GM21381 (cell line): ENCODE data around the gene MROH2A.
"Not testable (repeated sequence)": the region's sequence is repeated elsewhere in the genome, so short reads cannot be mapped to it uniquely, and the experiment has no call there.

ENCODE experiments used
- ATAC-seq: cut with Tn5 transposase; IDR thresholded peaks from one replicate; pipeline ENCODE4 v1.9.1; 2021; ENCODE audit warnings: mild to moderate bottlenecking, moderate library complexity; ENCODE audit not compliant: unreplicated experiment

MROH2A gene

DNA sequence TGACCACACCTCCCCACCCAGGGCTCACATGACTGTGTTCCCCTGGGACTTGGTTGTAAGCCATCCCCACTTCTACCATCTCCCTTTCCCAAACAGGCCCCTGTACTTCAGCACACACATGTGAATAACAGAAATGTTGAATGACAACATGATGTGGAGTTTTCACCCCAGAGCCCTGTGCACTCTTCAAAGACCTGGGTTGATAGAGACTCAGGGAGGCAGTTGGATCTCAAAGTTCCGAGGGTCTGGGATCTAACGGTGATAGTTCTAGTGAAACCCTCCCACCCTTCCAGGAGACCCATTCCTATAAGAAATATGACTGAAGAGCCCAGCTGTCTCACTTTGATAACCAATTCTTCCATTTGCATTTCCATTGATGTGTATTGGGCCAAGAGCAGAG, at the start of gene MROH2A:
TSS of gene MROH2A (plus strand) at position 301 of the 400 bp plus-strand sequence. CDS start 1,029 bp downstream, outside the sequence.
- ATAC-seq = no peak

GRCh38 chr2:233728723-233729301, 49.3 kb upstream of the MROH2A start, which contains the start of gene UGT1A3:
Gene UGT1A3, plus strand, starts transcription at chr2:233729042. Its CDS starts 85 bp downstream, at chr2:233729127.
- no peak for ATAC-seq

GRCh38 chr2:233736868-233737653, 41.1 kb upstream of the MROH2A start:
- ATAC-seq = not testable (repeated sequence)

DNA sequence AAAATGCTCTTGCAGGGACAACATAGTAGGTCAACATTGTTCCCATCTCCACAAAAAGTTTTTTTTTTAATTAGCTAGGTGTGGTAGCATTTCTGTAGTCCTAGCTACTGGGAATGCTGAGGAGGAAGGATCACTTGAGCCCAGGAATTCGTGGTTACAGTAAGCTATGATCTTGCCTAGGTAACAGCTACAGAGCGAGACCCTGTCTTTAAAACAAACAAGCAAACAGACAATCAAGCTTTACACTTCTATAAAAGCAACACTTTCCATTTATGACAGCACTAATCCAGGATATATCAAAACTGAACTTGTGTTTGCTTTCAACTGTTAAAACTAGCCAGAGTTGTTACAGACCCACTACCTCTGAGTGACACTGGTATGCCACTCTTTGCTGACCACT, 37.3 kb upstream of the MROH2A start:
- no peak for ATAC-seq

GRCh38 chr2:233743464-233744259, 34.5 kb upstream of the MROH2A start:
- ATAC-seq = no peak

- ATAC-seq = no peak
Measured at GRCh38 chr2:233745073-233745755, 32.9 kb upstream of the MROH2A start.

DNA sequence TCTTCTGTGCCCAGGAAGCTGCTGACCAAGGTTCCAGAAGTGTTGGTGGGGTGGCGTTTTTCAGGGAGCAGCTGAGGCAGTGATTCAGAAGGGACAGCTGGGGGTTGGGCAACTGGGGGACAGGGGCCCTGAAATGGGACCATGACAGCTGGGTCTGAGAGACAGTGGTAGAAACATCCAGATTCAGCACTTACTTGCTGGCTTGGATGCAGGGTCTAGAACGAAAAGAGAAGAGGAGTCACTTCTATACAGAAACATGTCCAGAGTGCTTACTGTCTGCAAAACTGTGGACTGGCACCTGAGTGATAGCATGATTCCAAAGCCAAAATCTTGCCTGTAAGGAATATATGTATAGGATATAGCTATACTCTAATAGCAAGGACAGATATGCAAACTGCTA, 32.3 kb upstream of the MROH2A start:
- ATAC-seq = not testable (repeated sequence)

DNA sequence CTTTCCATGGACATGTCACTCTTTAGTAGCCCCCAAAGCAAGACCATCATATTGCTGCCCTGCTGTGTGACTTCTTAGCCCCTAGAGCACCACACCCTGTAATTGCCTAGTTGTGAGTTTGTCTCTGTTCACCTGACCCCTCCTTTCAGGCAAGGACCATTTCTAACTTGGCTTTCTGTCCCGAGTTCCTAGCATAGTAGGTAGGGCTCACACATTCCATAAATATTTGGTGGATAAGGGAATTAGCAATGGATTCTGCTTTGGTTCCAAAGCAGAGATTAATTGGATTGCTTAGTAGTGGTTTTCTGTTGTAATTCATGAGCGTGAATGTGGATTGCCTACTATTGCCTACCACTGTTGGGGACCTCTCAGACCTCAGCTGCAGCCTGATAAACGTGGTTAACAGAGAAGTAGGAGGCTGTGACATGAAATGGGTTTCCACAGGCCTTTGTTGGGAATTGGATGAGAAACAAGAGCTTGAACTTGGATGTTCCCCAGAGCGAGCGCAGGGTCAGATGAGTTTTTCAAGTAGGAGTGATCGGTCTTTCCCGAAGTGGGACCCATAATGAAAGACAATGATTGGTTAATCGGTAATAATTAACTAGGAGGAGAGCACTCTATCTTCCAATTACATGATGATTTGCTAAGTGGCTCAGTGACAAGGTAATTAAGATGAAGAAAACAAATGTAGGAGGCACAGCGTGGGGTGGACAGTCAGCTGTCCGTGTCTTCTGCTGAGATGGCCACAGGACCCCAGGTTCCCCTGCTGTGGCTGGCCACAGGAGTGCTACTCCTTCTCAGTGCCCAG, 31.5 kb upstream of the MROH2A start:
- ATAC-seq = no peak

DNA sequence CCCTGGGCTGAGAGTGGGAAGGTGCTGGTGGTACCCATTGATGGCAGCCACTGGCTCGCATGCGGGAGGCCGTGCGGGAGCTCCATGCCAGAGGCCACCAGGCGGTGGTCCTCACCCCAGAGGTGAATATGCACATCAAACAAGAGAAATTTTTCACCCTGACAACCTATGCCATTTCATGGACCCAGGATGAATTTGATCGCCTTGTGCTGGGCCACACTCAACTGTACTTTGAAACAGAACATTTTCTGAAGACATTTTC, 30.9 kb upstream of the MROH2A start:
- ATAC-seq = no peak

DNA sequence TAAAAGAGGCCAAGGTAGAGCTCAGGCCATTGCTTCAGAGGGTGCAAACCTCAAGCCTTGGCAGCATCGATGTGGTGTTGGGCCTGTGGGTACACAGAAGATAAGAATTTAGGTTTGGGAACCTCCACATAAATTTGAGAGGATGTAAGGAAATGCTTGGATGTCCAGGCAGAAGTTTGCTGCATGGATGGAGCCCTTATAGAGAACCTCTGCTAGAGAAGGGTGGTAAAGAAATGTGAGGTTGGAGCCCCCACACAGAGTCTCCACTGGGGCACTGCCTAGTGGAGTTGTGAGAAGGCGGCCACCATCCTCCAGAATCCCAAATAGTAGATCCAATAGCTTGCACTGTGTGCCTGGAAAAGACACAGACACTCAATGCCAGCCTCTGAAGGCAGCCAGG, 27.4 kb upstream of the MROH2A start:
- ATAC-seq = not testable (repeated sequence)

DNA sequence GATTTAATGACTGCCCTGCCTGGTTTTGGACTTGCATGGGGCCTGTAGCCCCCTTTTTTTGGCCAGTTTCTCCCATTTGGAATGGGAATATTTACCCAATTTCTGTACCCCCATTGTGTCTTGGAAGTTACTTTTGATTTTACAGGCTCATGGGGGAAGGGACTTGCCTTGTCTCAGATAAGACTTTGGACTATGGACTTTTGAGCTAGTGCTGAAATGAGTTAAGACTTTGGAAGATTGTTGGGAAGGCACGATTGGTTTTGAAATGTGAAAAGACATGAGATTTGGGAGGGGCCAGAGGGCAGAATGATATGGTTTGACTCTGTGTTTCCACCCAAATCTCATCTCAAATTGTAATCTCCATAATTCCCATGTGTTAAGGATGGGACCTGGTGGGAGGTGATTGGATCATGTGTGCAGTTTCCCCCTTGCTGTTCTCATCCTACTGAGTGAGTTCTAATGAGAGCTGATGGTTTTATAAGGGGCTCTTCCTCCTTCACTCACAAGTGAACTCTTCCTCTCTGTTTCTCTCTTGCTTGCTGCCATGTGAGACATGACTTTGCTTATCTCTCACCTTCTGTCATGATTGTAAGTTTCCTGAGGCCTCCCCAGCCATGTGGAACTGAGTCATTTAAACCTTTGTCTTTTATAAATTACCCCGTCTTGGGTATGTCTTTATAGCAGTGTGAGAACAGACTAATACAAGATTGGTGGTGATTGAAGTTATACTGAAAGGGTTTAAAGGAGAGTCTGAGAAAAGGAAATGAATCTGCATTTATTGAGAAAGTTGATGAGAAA, 26.7 kb upstream of the MROH2A start:
- ATAC-seq = not testable (repeated sequence)

- ATAC-seq = no peak
Measured at GRCh38 chr2:233754872-233755611, 23.1 kb upstream of the MROH2A start.

GRCh38 chr2:233756429-233757081, 21.6 kb upstream of the MROH2A start:
- ATAC-seq = no peak

DNA sequence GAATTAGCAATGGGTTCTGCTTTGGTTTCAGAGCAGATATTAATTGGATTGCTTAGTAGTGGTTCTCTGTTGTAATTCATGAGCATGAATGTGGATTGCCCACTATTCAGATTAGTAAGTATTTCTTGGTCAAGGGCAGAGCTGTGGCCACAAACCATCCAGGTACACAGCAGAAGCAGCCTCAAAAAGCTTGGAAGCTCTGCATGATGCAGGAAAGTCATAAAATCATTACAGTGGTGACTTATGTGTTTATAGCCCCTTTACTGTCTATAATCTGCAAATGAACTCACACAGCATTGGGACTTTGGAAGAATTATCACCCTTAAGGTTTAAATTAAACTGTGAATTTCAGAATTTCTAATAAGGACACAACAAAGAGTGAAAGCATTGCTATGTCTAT, 20.0 kb upstream of the MROH2A start:
- no peak for ATAC-seq

DNA sequence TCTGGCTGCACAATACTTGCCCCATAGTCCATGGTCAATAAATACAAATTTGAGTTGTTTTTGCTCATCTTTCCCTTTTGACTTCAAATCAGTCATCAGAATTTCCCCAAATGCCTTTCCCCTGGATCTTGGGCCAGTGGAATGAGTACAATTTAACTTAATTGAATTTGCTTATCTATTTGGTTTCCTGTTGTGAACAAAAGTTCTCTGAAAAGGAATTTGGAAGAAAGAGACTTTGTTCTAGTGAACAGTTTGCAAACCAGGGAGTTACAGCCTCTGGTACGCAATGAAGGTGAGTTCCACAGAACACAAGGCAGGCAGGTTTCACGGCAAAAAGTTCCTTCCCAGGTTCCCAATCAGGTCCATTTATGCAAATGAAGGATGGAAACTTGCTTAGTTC, 19.3 kb upstream of the MROH2A start:
- ATAC-seq = no peak

DNA sequence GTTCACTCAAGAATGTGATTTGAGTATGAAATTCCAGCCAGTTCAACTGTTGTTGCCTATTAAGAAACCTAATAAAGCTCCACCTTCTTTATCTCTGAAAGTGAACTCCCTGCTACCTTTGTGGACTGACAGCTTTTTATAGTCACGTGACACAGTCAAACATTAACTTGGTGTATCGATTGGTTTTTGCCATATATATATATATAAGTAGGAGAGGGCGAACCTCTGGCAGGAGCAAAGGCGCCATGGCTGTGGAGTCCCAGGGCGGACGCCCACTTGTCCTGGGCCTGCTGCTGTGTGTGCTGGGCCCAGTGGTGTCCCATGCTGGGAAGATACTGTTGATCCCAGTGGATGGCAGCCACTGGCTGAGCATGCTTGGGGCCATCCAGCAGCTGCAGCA, 18.1 kb upstream of the MROH2A start, which contains the start of gene UGT1A1:
TSS of gene UGT1A1 (plus strand) at position 228 of the 400 bp plus-strand sequence. CDS start at position 246, 18 bp downstream.
- no peak for ATAC-seq

- ATAC-seq = no peak
Measured at GRCh38 chr2:233761040-233761769, 16.9 kb upstream of the MROH2A start.

DNA sequence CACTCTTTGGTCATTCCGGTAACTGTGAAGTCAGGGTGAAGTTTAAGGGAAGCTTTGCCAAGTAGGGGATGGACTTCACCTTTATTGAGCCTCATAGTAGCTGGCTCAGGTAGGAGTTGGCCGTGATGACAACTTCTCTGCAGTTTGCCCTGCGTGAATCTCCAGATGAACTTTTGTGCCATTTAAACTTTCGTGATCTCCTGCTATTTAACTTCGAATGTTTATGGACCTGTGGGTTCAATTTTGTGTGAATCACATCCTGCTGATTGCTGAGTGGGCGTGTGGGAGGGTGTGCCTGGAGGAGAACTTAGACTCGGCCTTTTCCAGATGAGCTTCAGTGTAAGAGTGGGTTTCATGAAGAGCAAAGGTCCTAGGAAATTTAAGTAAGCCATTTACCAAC, 13.9 kb upstream of the MROH2A start:
- no peak for ATAC-seq
